NCI-H774 (cell line): Measurements from ENCODE around the gene CST6.
"Not testable (repeated sequence)": the region's sequence is repeated elsewhere in the genome, so short reads cannot be mapped to it uniquely, and the experiment has no call there.

Experiments used
- DNase-seq: peaks from one replicate; lab custom pipeline; 2025; lab: John Stamatoyannopoulos, UW

CST6 gene

GRCh38 chr11:66015454-66015881 is 3.7 kb downstream of the CST6 start:
- DNase-seq, result no peak

GRCh38 chr11:66015936-66016792 is 4.4 kb downstream of the CST6 start:
- DNase-seq, result no peak

- no peak for DNase-seq
These were observed 5.0 kb downstream of the CST6 start for GRCh38 chr11:66016793-66017177.

GRCh38 chr11:66017321-66017720 is 5.5 kb downstream of the CST6 start:
- DNase-seq, result no peak

- no peak for DNase-seq
These were observed 8.4 kb downstream of the CST6 start for GRCh38 chr11:66020212-66020611.

- DNase-seq, result no peak
These were observed 9.0 kb downstream of the CST6 start for GRCh38 chr11:66020618-66021357.

- DNase-seq, result peak; percentile 66
These were observed 10.8 kb downstream of the CST6 start for GRCh38 chr11:66022401-66023185.

GRCh38 chr11:66023186-66023440 is 11.3 kb downstream of the CST6 start:
- DNase-seq, result not testable (repeated sequence)

GRCh38 chr11:66026017-66026529 is 14.3 kb downstream of the CST6 start, which contains the start of gene CATSPER1:
TSS of gene CATSPER1 (minus strand) at chr11:66026479. CDS start at chr11:66026379, 100 bp downstream.
- no peak for DNase-seq

- DNase-seq, result no peak
These were observed 21.3 kb downstream of the CST6 start for GRCh38 chr11:66032957-66033735.

- DNase-seq, result no peak
These were observed 24.0 kb downstream of the CST6 start for GRCh38 chr11:66035653-66036333.

- no peak for DNase-seq
These were observed 24.5 kb downstream of the CST6 start for GRCh38 chr11:66036334-66036710.

GRCh38 chr11:66037327-66037726 is 25.5 kb downstream of the CST6 start:
- DNase-seq, result no peak

- DNase-seq, result no peak
These were observed 28.0 kb downstream of the CST6 start for GRCh38 chr11:66039765-66040164.

GRCh38 chr11:66042227-66042995 is 30.6 kb downstream of the CST6 start:
- DNase-seq, result no peak

GRCh38 chr11:66042996-66043906 is 31.4 kb downstream of the CST6 start:
- DNase-seq, result no peak

- DNase-seq, result no peak
These were observed 32.9 kb downstream of the CST6 start for GRCh38 chr11:66044757-66045156.

GRCh38 chr11:66045177-66045639 is 33.4 kb downstream of the CST6 start:
- peak; percentile 77 for DNase-seq

GRCh38 chr11:66046901-66047300 is 35.1 kb downstream of the CST6 start:
- DNase-seq, result no peak
